Activated CD8-positive, alpha-beta memory T cell treated with anti-CD3 and anti-CD28 coated beads for 1 hour (primary cell): Measurements from ENCODE around the gene PGGHG.
"Not testable (repeated sequence)": the region's sequence is repeated elsewhere in the genome, so short reads cannot be mapped to it uniquely, and the experiment has no call there.

ENCODE experiments used
- DNase-seq, 2 donors: peaks; one replicate each; pipeline ENCODE4 v3.0.0-alpha.2; 2020; ENCODE audit warnings: low read depth in 1 of 2; ENCODE audit errors: extremely low read depth in 1 of 2

PGGHG gene

DNA sequence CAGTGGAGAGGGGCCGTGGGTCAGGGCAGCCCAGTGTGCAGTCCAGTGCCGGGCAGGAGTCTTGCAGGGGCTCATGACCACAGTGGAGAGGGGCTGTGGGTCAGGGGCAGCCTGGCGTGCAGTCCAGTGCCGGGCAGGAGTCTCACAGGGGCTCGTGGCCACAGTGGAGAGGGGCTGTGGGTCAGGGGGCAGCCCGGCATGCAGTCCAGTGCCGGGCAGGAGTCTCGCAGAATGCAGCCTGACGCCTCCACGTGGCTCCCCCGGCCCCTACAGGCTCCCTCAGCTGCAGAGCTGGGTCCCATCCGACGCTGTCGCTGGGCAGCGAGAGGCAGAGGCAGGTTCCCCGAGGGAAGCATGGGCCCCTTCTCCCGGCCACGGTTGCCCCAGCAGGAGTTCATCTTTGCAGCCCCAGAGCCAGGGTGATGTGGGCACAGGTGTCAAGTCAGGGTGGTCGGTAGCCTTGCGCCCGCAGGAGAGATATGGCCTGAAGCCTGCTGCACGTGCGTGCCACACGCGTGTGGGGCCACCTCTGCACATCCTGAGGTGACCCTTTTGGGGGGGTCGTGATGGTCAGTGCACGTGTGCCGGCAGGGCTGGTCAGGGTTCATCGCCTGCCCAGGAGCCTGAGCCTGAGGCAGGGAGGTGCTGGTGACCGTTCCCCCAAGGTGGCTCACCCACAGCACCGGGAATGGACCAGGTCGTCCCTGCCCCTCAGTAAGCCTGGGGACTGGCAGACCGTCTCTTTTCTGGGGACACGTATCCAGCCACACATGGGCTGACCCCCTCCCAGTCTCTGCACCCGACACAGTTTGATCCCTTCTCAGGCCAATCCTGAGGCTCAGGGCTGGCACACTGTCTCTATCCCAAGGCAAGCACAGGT lies 7.5 kb downstream of the PGGHG start:
- DNase-seq = no peak

DNA sequence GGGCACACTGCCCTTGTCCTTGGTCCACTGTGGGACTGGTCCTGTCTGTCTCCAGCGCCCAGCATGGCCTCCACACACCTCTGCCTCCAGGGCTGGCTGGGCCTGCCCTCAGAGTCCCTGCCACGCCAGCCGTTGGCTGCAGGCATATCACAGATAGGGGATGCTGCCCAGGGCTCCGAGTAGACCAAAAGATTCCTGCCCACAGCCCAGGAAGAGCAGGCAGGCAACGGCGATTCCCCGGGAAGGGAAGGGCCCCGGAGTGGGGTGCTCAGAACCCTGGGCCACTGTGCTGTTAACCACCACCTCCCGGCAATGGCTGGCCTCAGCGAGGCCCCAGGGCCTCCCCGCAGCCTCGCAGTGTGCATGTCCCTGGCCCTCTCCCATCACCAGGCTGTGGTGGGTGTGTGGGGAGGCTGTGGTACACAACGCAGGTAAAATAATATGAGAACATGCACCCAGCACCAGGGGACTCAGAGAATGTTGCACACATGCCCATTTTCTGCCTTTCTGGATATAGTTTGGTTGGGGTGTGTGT lies 8.2 kb downstream of the PGGHG start:
- DNase-seq = no peak

DNA sequence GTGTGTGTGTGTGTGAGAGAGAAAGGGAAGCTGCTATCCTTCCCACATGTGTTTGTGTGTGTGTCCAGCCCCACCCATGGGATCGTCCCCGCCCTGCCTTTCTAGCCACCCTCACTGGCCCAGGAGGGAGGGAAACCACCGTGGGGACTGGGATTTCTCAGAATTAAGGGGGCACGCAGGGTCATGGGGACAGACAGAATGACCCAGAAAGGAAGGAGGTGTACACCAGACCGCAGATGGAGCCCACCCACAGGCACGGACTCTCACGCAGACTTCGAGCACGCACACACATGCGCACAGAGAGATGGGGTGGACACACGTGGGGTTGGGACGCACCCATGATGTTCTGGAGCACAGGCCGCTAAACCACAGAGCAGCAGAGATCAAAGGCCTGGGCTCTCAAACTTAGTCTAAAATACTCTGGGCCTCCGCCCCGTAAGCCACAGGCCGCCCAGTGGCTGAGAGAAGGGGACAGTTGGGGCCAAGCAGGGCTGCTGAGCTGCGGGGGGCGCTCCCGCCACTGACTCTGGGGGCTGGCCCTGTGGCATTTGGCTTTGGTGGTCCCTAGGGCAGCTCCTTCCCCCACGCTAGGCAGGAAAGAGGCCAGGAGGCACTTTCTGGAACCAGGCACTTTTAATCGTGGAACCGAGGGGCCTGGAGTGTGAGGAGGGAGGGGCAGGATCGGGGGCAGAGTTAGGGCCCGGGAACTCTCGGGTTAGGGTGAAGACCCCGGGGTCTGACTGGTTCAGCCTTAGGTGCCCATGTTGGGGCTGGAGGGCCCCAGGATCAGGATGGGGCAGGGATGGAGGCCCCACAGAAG lies 8.9 kb downstream of the PGGHG start:
- no peak for DNase-seq

DNA sequence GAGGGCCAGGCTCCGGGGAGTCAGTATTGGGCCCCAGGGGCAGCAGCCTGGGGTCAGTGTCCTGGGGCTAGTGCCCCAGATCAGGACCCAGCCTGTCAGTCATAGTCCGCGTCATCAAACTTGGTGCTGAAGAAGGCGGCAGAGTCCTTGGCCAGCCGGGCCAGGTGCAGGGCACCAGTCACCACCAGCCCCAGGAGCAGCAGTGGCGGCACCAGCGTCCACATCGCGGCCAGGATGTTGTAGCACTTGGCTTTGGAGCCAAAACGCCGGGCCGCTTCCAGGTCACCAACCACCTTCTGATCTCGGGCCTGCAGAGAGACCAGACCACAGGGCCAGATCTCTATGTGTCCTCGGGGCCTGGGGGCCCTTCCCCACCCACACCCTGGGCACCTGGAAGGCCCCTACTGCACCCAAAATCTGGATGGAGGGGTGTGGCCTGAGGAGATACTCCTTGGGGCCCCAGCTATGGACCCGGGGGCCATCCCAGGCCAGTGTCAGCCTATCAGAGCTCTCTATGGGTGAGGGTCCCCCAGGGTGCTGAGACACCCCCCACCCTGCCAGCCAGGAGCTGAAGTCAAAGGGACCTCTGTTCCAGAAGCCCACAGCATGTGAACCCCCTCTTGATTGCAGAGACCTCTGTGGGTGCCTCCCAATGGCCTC lies 9.6 kb downstream of the PGGHG start:
- DNase-seq = no peak

DNA sequence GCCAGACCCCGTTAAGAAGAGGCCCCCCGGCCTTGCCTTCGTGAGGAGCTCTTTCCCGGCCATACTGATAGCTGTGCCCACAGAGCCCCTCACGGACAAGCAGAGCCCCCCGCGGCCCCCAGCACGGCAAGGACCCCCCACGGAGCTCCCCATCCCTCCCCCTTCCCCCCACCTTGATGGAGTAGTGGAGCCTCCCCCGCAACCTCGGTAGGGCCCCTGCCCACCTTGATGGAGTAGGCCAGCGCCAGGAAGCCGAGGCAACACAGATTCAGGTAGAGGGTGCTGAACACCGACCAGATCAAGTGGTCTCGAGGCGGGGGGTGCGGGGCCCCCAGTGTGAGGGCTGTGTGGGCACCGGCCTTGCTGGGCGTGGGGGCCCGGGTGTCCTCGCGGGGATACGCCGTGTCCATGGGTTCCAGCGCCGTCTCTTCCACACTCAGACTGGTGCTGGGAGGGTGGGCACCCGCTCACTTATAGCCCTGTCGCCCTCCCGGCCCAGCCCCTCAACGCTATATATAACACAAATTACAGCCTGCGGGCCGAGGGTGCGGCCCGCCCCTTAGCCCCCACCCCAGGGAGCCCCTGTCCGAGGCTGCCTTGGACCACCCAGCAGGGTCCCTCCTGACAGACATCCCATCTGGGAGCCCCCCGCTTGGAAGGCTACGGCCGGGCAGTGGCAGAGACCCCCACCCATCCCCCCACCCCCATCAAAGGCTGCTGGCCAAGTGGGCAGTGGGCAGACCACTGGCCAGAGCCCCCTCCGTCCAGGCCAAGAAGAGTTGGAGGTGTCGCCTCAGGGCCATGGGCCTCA lies 10.4 kb downstream of the PGGHG start, which contains the start of gene IFITM5:
Gene IFITM5, minus strand, starts transcription at position 446 of the 811 bp plus-strand sequence. Its CDS starts 36 bp downstream, at position 410.
- DNase-seq = peak in 1 of 2 donors; percentile 45

DNA sequence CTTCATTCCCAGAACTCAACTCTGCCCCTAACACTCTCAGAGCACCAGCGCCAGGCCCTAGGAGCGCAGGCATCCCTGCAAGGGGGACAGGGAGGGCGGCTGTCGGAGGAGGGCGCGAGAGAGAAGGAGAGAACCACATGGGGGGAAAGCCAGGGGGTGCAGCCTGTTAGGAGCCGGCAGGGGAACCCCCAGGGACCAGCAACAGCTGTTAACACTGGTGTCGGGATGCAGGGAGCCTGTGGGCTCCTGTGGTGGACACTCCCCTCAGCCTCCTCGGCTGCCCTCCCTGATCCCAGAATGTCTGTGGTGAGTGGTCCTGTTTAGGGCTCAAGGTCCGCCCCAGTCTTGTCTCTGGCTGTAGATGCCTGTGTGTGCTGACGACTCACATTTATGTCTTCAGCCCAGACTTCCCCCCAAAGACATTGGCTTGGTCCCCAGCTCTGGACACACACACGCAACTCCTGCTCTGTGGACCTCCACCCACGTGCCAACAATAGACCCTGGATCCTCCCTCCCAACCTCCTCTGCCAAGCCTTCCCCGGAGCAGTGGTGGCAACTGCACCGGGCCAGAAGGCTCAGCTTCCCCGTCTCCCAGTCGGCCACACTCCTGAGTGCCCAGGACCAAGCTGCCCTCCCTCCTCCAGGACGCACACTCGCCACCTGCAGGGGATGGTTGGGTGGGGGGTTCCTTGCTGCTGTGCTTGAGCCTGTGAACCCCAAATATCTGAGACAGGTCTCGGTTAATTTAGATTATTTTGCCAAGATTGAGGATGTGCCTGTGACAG lies 11.2 kb downstream of the PGGHG start:
- peak in 1 of 2 donors; percentile 50 for DNase-seq

DNA sequence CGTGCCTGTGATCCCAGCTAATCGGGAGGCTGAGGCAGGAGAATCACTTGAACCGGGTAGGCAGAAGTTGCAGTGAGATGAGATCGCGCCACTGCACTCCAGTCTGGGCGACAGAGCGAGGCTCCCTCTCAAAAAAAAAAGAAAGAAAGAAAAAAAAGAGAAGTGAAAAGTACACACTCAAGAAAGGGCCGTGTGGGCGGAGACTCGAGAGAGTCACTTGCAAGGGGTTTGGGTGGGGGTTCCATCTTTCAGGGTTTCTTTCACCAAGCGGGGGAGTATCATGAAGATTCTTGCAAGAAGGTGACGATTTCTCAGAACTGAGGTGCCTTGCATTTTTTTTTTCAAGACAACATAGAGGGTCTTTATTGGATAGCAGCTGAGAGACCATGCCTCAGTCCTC lies 14.4 kb downstream of the PGGHG start:
- no peak for DNase-seq

DNA sequence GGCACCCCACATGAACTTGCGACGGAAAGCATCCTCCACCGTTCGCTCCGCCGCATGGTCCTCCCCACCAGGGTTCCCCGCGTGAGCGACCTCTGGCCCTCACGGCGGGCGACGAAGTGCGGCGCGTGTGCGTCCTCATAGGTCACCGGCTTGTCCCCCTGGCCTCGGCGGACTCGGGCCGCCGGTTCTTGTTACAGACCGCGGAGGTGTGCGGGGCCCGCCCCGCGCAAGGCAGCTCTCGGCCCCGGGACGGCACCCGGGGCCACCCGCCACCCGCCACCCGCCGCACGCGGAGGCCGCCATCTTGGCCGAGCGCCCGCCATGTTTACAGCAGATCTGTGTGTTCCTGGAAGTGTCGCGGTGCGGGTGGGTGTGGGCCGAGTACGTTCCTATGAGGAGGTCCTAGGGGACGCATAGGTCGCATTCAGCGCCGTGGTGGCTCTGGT lies 15.2 kb downstream of the PGGHG start:
- DNase-seq = no peak

DNA sequence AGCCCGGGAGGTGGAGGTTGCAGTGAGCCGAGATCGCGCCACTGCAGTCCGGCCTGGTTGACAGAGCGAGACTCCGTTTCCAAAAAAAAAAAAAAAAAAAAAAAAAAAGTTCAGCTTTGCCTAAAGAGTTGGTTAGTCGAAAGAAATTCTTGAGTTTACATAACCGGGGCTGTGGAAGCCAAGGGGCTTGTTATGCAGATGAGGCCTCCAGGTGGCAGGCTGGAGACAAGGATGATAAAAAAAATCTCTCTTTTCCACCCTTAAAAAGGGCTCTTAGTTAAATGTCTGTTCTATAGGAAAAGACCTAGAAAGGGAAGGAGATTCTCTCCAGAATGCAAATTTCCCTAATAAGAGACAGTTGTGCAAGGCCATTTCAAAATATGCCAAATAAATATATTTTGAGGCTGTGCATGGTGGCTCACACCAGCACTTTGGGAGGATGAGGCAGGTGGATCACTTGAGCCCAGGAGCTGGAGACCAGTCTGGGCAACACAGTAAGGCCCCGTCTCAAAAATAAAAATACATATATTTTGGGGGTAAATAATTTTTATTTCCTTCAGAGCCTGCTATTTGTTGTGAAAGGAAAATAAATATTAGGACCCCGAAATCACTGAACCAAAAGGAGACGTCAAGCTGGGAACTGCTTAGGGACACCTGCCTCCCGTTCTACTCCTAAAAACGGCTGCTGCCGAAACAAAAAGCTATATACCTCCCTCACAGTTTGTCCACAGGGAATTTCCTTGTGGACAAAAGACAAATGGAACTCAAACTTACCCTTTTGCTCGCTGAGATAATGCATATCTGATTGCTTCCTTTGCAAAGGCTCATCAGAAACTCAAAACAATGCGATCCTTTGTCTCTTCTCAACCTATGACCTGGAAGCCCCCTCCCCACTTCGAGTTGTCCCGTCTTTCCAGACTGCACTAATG lies 16.3 kb downstream of the PGGHG start:
- DNase-seq = no peak

DNA sequence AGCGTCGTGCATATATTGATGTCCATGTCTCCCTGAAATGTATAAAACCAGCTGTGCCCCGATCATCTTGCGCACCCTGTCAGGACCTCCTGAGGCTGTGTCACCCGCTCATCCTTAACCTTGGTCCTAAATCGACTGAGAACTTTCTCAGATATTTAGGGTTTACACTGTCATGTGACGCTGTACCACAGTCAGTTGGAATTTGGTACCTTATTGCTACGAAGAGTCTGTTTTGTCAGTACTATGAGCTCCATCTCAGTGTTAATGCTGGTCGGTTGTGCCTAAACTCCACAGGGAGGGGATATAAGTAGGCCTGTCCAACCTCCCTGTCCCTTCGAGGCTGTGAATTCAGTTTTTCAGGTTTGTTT lies 16.9 kb downstream of the PGGHG start:
- no peak for DNase-seq

DNA sequence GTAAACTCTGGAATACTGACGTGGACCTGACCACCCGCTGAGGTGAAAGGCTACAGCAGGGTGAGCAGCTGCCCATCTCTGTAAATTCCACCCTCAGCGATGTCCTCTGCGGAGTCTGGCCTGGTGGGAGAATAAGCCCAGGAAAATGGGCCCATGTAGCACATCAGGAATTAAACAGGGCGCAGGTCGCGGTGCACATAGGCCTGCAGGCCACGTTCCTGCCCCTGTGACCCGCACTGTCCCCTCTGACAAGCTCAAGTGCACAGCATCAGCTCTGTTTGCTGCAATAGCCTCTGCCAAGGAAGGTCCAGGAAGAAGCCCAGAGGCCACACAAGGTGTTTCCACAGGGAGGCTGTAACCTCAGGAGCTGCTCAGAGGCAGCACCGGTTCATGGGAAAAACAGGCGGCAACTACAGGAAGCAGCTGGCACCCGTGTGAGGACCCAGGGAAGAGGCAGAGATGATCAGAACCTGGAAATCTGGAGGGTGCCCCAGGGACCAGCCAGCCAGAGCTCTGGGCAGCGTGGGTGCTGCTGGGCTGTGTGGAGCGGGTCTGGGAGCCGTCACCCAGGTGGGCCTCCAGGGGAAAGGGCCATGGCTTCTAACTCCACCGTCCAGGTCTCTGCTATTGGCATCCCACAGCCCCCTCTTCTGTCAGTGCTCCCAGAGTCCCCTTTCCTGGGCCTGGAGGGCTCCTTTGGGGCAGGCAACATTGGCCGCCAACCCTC lies 17.9 kb downstream of the PGGHG start:
- no peak for DNase-seq

DNA sequence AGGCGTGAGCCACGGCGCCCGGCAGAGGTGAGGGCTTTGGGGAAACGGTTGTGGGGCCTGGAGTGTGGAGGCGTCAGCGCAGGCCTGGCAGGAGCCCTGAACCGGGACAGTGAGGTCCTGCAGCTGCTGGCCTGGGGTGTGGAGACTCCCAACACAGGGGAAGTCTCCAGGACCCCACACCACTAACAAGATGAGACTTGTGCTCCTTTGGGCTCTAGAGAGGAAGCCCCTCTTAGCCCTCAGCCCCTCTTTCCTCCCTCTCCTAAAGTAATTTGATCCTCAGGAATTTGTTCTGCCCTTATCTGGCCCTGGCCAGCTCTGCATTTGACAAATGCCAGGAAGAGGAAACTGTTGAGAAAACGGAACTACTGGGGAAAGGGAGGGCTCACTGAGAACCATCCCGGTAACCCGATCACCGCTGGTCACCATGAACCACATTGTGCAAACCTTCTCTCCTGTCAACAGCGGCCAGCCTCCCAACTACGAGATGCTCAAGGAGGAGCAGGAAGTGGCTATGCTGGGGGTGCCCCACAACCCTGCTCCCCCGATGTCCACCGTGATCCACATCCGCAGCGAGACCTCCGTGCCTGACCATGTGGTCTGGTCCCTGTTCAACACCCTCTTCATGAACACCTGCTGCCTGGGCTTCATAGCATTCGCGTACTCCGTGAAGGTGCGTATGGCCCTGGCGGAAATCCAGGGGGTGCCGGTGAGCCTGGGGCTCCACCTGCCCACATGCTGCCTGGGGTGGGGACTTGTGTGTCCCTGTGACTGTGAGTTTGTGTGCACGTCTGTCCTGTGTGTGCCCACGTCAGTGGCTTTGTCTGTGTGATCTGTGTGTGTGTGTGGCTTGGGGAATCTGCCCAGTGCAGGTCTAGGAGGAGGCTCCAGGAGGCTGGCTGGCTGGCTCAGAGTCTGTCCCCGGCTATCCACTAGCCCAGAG lies 19.1 kb downstream of the PGGHG start, which contains the start of gene IFITM2:
Gene IFITM2, plus strand, starts transcription at position 51 of the 943 bp plus-strand sequence. Its CDS starts 377 bp downstream, at position 428.
- not testable (repeated sequence) for DNase-seq

DNA sequence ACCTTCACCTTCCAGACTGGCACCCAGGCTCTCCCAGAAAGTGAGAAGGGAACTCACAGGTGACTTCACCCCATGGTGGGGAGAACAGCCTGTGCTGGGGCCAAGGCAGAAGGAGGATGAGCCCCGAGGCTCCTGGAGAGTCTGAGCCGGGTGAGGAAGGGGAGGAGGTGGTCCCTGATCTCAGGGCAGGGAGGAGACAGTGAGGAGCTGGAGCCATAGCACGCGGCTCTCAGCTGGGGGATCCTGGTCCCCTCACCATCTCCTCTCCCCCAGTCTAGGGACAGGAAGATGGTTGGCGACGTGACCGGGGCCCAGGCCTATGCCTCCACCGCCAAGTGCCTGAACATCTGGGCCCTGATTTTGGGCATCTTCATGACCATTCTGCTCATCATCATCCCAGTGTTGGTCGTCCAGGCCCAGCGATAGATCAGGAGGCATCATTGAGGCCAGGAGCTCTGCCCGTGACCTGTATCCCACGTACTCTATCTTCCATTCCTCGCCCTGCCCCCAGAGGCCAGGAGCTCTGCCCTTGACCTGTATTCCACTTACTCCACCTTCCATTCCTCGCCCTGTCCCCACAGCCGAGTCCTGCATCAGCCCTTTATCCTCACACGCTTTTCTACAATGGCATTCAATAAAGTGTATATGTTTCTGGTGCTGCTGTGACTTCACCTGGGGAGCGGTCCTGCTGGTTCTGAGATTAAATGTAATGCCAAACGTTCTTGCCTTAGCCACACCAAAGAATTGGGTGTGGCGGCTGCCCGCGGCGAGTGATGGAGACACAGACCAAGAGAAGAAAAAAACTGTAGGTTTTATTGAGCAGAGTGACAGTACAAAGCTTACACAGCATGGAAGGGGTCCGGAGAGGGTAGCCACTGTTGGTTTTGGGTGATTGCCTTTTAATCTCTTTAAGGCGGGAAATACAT lies 20.1 kb downstream of the PGGHG start:
- DNase-seq = not testable (repeated sequence)

DNA sequence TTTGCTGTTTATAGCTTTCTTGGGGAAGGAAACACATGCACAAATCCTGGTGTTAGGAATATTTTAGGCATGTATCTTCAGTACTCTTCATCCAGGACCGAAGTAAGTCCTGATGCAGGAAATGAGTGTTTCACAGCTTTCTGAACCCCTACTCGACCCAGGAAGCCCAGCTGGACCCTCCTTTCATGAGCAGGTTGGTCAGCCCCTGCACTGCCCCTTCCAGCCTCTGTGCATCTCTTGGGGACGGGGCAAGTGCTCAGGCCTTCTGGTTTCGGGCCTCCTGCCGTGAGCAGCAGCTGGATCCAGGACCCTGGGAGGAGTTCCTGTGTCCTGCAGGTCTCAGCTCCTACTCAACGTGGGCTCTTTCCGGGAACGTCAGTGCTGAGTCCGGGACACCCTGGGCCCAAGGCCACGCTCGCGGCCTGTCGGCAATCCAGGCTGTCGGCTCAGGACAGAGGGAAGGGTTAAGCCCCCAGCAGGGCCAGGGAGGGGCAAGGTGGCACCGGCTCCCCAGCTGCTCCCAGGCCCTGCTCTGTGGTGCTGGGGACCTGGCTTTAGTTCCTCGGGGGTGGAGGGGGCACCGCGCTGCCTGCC lies 21.1 kb downstream of the PGGHG start:
- DNase-seq = not testable (repeated sequence)
